ENCODE results near the gene MTREX.
A peak's percentile ranks its signal among the peaks of the same experiment; 100 is the strongest.

MTREX gene

DNA sequence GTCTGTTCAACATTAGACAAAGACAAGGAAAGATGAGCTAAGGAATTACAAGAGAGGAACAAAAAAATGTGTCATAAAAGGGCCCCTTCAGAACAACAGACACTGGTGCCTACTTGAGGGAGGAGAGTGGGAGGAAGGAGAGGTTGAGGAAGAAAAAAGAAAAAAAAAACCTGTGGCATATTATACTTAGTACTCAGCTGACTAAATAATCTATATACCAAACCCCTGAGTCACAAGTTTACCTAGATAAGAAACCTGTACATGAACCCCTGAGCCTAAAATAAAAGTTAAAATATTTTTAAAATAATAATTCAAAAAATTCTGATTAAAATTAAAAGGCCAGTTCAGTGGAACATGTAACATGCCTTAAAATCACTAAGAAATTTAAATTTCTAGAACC is 107.3 kb downstream of the MTREX start:
- H3K36me3 ChIP-seq (ENCODE audit: control insufficient read depth in 2 of 2, insufficient read depth in 2 of 2, low read length in 2 of 2): peaks cover 13 to 19% of the 10 kb centered on the region in 2 donors
- H3K4me1 ChIP-seq (ENCODE audit: control insufficient read depth in 2 of 2, insufficient read depth in 2 of 2, low read length in 2 of 2): peaks cover 5% of the 10 kb centered on the region in 2 donors
- no peak overlapping the region for H3K9ac ChIP-seq (ENCODE audit: low read depth in 1 of 2, low read length in 2 of 2)
- no peak overlapping the region for H3K27ac ChIP-seq (ENCODE audit: low read depth in 2 of 2, low read length in 2 of 2)
- no peaks in the 10 kb centered on the region for H3K27me3 ChIP-seq (ENCODE audit: control insufficient read depth in 2 of 2, insufficient read depth in 2 of 2, low read length in 2 of 2)
- no peak overlapping the region for H3K4me3 ChIP-seq (ENCODE audit: low read length in 2 of 2)
- no peaks in the 10 kb centered on the region for H3K9me3 ChIP-seq (ENCODE audit: control insufficient read depth in 2 of 2, low read length in 2 of 2)

GRCh38 chr5:55416306-55416705 is 108.5 kb downstream of the MTREX start:
- Histone ChIP-seq H3K4me3 (ENCODE audit: low read length in 2 of 2) (no peak overlapping the region), H3K36me3 (ENCODE audit: control insufficient read depth in 2 of 2, insufficient read depth in 2 of 2, low read length in 2 of 2) (peaks cover 8 to 14% of the 10 kb centered on the region in 2 donors), H3K4me1 (ENCODE audit: control insufficient read depth in 2 of 2, insufficient read depth in 2 of 2, low read length in 2 of 2) (peaks cover 5 to 7% of the 10 kb centered on the region in 2 donors), H3K27ac (ENCODE audit: low read depth in 2 of 2, low read length in 2 of 2) (no peak overlapping the region), H3K9ac (ENCODE audit: low read depth in 1 of 2, low read length in 2 of 2) (no peak overlapping the region), H3K27me3 (ENCODE audit: control insufficient read depth in 2 of 2, insufficient read depth in 2 of 2, low read length in 2 of 2) (no peaks in the 10 kb centered on the region), H3K9me3 (ENCODE audit: control insufficient read depth in 2 of 2, low read length in 2 of 2) (no peaks in the 10 kb centered on the region)

DNA sequence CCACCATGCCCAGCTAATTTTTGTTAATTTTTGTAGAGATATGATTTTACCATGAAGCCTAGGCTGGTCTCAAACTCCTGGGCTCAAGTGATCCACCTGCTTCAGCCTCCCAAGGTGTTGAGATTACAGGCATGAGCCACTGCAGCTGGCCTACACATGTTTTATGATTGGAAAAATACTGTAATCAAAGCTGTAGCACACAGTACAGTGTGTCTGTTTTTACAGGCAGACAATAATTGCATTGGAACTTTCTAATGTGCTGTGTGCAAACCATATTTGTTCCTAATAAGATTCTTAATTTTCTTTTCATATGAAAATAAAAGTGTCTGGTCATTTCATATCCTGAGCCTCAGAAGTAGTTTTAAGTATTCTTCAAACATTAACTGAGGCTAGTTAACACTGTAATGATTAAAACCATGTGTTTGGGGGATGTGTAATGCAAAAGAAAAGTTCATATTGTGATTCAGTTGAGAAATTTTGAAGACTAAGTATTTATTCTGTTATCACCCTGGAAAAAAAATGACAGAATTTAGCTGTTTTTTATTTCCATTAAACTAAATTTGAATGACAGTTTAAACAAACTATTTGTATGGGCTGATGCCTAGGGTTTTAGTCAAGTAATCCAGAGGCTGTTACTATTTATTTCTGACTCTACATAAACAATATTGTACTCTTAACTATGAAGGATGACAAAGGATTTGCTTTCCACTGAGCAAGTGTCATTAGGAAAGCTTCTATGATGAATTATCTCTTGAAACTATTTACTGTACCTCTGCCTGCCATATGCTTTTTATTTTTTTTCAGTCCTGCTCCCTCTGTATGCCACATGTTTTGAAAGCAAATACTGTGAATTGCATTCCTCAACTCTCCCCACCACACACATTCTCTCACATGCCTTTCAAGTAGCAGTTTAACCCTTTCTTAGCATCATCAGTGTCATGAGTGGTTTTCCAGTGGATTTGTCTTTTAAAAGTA is 111.5 kb downstream of the MTREX start:
- peaks cover 27 to 28% of the 10 kb centered on the region in 2 donors for H3K36me3 ChIP-seq (ENCODE audit: control insufficient read depth in 2 of 2, insufficient read depth in 2 of 2, low read length in 2 of 2)
- no peaks in the 10 kb centered on the region for H3K27me3 ChIP-seq (ENCODE audit: control insufficient read depth in 2 of 2, insufficient read depth in 2 of 2, low read length in 2 of 2)
- H3K9me3 ChIP-seq (ENCODE audit: control insufficient read depth in 2 of 2, low read length in 2 of 2): no peaks in the 10 kb centered on the region
- no peak overlapping the region for H3K9ac ChIP-seq (ENCODE audit: low read depth in 1 of 2, low read length in 2 of 2)
- peaks cover 5 to 7% of the 10 kb centered on the region in 2 donors for H3K4me1 ChIP-seq (ENCODE audit: control insufficient read depth in 2 of 2, insufficient read depth in 2 of 2, low read length in 2 of 2)
- H3K4me3 ChIP-seq (ENCODE audit: low read length in 2 of 2): no peak overlapping the region
- no peak overlapping the region for H3K27ac ChIP-seq (ENCODE audit: low read depth in 2 of 2, low read length in 2 of 2)

DNA sequence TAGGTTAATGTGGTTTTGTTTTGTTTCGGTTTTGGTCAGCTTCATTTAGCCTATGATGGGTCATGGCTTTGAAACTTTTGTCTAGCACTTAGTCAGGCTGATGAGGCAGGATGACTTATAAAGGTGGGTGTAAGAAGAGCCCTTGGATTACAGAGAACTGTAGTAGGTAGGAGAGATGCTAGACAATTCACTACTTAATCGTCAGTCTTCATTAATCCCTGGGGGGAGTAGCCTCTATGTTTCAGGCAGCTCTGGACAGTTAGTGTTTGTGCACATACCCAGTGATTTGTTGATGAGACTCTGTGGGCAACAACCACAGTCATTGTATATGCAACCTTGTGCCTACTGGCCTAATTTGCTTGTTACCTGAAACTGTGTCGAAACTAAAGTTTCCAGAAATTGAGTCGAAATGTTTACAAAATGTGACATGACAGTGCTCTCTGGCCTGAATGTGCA is 113.3 kb downstream of the MTREX start:
- no peak overlapping the region for H3K4me3 ChIP-seq (ENCODE audit: low read length in 2 of 2)
- peaks cover 5 to 7% of the 10 kb centered on the region in 2 donors for H3K4me1 ChIP-seq (ENCODE audit: control insufficient read depth in 2 of 2, insufficient read depth in 2 of 2, low read length in 2 of 2)
- no peaks in the 10 kb centered on the region for H3K27me3 ChIP-seq (ENCODE audit: control insufficient read depth in 2 of 2, insufficient read depth in 2 of 2, low read length in 2 of 2)
- no peak overlapping the region for H3K27ac ChIP-seq (ENCODE audit: low read depth in 2 of 2, low read length in 2 of 2)
- H3K9me3 ChIP-seq (ENCODE audit: control insufficient read depth in 2 of 2, low read length in 2 of 2): no peaks in the 10 kb centered on the region
- peaks cover 36 to 41% of the 10 kb centered on the region in 2 donors for H3K36me3 ChIP-seq (ENCODE audit: control insufficient read depth in 2 of 2, insufficient read depth in 2 of 2, low read length in 2 of 2)
- H3K9ac ChIP-seq (ENCODE audit: low read depth in 1 of 2, low read length in 2 of 2): no peak overlapping the region

DNA sequence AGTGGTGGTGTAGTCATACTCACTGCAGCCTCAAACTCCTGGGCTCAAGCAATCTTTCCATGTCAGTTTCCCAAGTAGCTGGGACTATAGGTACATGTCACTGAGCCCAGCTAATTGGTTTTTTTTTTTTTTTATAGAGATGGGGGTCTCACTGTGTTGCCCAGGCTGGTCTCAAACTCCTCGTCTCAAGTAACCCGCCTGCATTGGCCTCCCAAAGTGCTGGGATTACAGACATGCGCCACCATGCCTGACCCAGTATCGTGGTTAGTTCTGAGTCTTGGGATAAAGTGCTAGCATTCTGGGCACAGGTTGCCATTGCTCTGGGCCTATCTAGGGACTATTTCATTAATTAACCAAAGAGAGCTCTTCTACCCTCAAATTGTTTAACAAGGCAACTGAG is 118.7 kb downstream of the MTREX start:
- Histone ChIP-seq H3K27me3 (ENCODE audit: control insufficient read depth in 2 of 2, insufficient read depth in 2 of 2, low read length in 2 of 2) (no peaks in the 10 kb centered on the region), H3K36me3 (ENCODE audit: control insufficient read depth in 2 of 2, insufficient read depth in 2 of 2, low read length in 2 of 2) (peaks cover 37 to 46% of the 10 kb centered on the region in 2 donors), H3K9me3 (ENCODE audit: control insufficient read depth in 2 of 2, low read length in 2 of 2) (no peaks in the 10 kb centered on the region), H3K4me1 (ENCODE audit: control insufficient read depth in 2 of 2, insufficient read depth in 2 of 2, low read length in 2 of 2) (peaks cover 16 to 25% of the 10 kb centered on the region in 2 donors), H3K9ac (ENCODE audit: low read depth in 1 of 2, low read length in 2 of 2) (no peak overlapping the region), H3K27ac (ENCODE audit: low read depth in 2 of 2, low read length in 2 of 2) (no peak overlapping the region), H3K4me3 (ENCODE audit: low read length in 2 of 2) (no peak overlapping the region)

DNA sequence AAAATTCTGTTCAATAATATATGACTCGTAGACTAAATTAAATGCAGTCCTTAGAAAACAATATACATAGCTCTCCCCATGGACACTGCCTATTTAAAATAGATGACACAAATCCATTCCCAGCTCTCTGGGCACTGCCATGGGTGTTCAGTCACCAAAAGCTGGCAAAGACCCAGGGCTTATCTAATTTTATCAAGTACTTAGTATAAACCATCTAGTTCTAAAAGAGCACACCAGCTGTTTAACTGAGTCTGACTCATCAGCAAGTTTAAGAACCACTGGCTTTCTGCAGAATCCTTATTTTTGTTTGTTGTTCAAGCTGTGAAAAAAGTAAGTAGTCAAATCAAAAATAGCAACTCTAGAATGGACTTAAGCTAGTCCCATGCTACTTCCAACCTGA is 119.4 kb downstream of the MTREX start:
- Histone ChIP-seq H3K9me3 (ENCODE audit: control insufficient read depth in 2 of 2, low read length in 2 of 2) (no peaks in the 10 kb centered on the region), H3K9ac (ENCODE audit: low read depth in 1 of 2, low read length in 2 of 2) (no peak overlapping the region), H3K4me1 (ENCODE audit: control insufficient read depth in 2 of 2, insufficient read depth in 2 of 2, low read length in 2 of 2) (peaks cover 16 to 25% of the 10 kb centered on the region in 2 donors), H3K36me3 (ENCODE audit: control insufficient read depth in 2 of 2, insufficient read depth in 2 of 2, low read length in 2 of 2) (peaks cover 35 to 45% of the 10 kb centered on the region in 2 donors), H3K27ac (ENCODE audit: low read depth in 2 of 2, low read length in 2 of 2) (no peak overlapping the region), H3K4me3 (ENCODE audit: low read length in 2 of 2) (no peak overlapping the region), H3K27me3 (ENCODE audit: control insufficient read depth in 2 of 2, insufficient read depth in 2 of 2, low read length in 2 of 2) (no peaks in the 10 kb centered on the region)

GRCh38 chr5:55429221-55429612 is 121.4 kb downstream of the MTREX start:
- Histone ChIP-seq H3K4me3 (ENCODE audit: low read length in 2 of 2) (peak overlapping the region in 1 of 2 donors; percentile 5), H3K36me3 (ENCODE audit: control insufficient read depth in 2 of 2, insufficient read depth in 2 of 2, low read length in 2 of 2) (peaks cover 18 to 31% of the 10 kb centered on the region in 2 donors), H3K4me1 (ENCODE audit: control insufficient read depth in 2 of 2, insufficient read depth in 2 of 2, low read length in 2 of 2) (peaks cover 19 to 25% of the 10 kb centered on the region in 2 donors), H3K27me3 (ENCODE audit: control insufficient read depth in 2 of 2, insufficient read depth in 2 of 2, low read length in 2 of 2) (no peaks in the 10 kb centered on the region), H3K9me3 (ENCODE audit: control insufficient read depth in 2 of 2, low read length in 2 of 2) (no peaks in the 10 kb centered on the region), H3K27ac (ENCODE audit: low read depth in 2 of 2, low read length in 2 of 2) (peak overlapping the region; percentile 56 to 62), H3K9ac (ENCODE audit: low read depth in 1 of 2, low read length in 2 of 2) (no peak overlapping the region)

GRCh38 chr5:55429613-55430253 is 121.9 kb downstream of the MTREX start:
- Histone ChIP-seq H3K36me3 (ENCODE audit: control insufficient read depth in 2 of 2, insufficient read depth in 2 of 2, low read length in 2 of 2) (peaks cover 13 to 26% of the 10 kb centered on the region in 2 donors), H3K4me3 (ENCODE audit: low read length in 2 of 2) (peak overlapping the region in 1 of 2 donors; percentile 5), H3K9ac (ENCODE audit: low read depth in 1 of 2, low read length in 2 of 2) (no peak overlapping the region), H3K9me3 (ENCODE audit: control insufficient read depth in 2 of 2, low read length in 2 of 2) (no peaks in the 10 kb centered on the region), H3K27ac (ENCODE audit: low read depth in 2 of 2, low read length in 2 of 2) (peak overlapping the region; percentile 62 to 65), H3K4me1 (ENCODE audit: control insufficient read depth in 2 of 2, insufficient read depth in 2 of 2, low read length in 2 of 2) (peaks cover 20 to 30% of the 10 kb centered on the region in 2 donors), H3K27me3 (ENCODE audit: control insufficient read depth in 2 of 2, insufficient read depth in 2 of 2, low read length in 2 of 2) (no peaks in the 10 kb centered on the region)

DNA sequence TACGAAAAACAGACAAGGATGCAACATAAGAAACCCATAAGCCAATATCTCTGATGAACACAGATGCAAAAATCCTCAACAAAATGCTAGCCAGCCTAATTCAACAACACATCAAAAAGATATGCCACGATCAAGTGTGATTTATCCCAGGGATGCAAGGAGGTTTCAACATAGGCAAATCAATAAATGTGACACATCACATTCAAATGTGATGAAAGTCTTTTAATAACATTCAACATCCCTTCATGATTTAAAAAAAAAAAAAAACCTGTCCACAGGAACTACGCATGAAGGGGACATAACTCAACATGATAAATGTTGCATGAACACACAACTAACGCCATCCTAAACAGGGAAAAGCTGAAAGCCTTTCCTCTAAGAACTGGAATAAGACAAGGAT is 124.8 kb downstream of the MTREX start:
- peaks cover 7 to 20% of the 10 kb centered on the region in 2 donors for H3K36me3 ChIP-seq (ENCODE audit: control insufficient read depth in 2 of 2, insufficient read depth in 2 of 2, low read length in 2 of 2)
- no peaks in the 10 kb centered on the region for H3K27me3 ChIP-seq (ENCODE audit: control insufficient read depth in 2 of 2, insufficient read depth in 2 of 2, low read length in 2 of 2)
- no peaks in the 10 kb centered on the region for H3K9me3 ChIP-seq (ENCODE audit: control insufficient read depth in 2 of 2, low read length in 2 of 2)

DNA sequence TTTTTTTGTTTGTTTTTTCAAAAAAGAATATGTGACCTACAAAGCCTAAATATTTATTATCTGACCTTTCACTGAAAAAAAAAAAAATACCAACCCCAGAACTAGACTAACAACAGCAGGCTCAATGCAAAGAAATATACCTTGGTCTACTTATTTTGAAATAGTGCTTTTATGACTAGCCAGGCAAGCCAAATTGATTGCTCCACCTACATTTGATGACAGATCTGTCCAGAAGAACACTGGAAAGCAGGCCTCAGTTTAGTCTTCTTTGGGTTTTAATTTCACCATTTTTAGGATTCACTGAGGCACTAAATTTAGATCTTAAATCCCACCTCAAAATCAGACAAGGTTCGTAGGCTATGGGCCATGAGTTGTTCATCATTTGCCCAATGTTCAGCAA is 129.7 kb downstream of the MTREX start:
- Histone ChIP-seq H3K4me1 (ENCODE audit: control insufficient read depth in 2 of 2, insufficient read depth in 2 of 2, low read length in 2 of 2) (peaks cover 17 to 24% of the 10 kb centered on the region in 2 donors), H3K9ac (ENCODE audit: low read depth in 1 of 2, low read length in 2 of 2) (no peak overlapping the region), H3K4me3 (ENCODE audit: low read length in 2 of 2) (no peak overlapping the region), H3K27me3 (ENCODE audit: control insufficient read depth in 2 of 2, insufficient read depth in 2 of 2, low read length in 2 of 2) (no peaks in the 10 kb centered on the region), H3K9me3 (ENCODE audit: control insufficient read depth in 2 of 2, low read length in 2 of 2) (no peaks in the 10 kb centered on the region), H3K27ac (ENCODE audit: low read depth in 2 of 2, low read length in 2 of 2) (peak overlapping the region; percentile 69 to 76), H3K36me3 (ENCODE audit: control insufficient read depth in 2 of 2, insufficient read depth in 2 of 2, low read length in 2 of 2) (peaks cover 23 to 34% of the 10 kb centered on the region in 2 donors)

More for the DNA sequence above, 124.8 kb downstream of the MTREX start:
- Histone ChIP-seq H3K9ac (ENCODE audit: low read depth in 1 of 2, low read length in 2 of 2) (no peak overlapping the region), H3K27ac (ENCODE audit: low read depth in 2 of 2, low read length in 2 of 2) (no peak overlapping the region), H3K4me3 (ENCODE audit: low read length in 2 of 2) (no peak overlapping the region), H3K4me1 (ENCODE audit: control insufficient read depth in 2 of 2, insufficient read depth in 2 of 2, low read length in 2 of 2) (peaks cover 22 to 33% of the 10 kb centered on the region in 2 donors)

Measured in mucosa of rectum (tissue), 2 donors.